HepG2 (cell line): ENCODE measurements around the gene COQ6. TPM values are rescaled to one million over a fixed set of nuclear protein-coding genes. Genes with fewer than 3 reads are reported as not detected.

ENCODE experiments used
- AGO2 ChIP-seq: fragments of 200-400 bp; formaldehyde crosslinking; optimal IDR thresholded peaks from 2 replicates; pipeline ENCODE3; 2017; ENCODE audit warnings: mild to moderate bottlenecking, low read depth, low read length, moderate library complexity
- BORCS8-MEF2B ChIP-seq: sonication (generic); formaldehyde crosslinking; IDR thresholded peaks from 2 replicates; pipeline ENCODE4 v1.8.0; 2022; ENCODE audit warnings: mild to moderate bottlenecking, missing genetic modification reagents
- FOXA1 ChIP-seq, 2 experiments: fragments of 450-650 bp in 1 of 2; sonication (generic) in 1 of 2; formaldehyde crosslinking in 1 of 2; IDR thresholded peaks; 2 replicates each; pipeline versions ENCODE4 v1.4.0 to v1.6.1; 2016 to 2020; ENCODE audit warnings: missing genetic modification reagents in 1 of 2
- FOXJ3 ChIP-seq: sonication (generic); formaldehyde crosslinking; IDR thresholded peaks from 2 replicates; pipeline ENCODE4 v1.4.0; 2020; ENCODE audit warnings: missing genetic modification reagents, mild to moderate bottlenecking, borderline replicate concordance
- HDAC2 ChIP-seq: sonication (generic); formaldehyde crosslinking; IDR thresholded peaks from 2 replicates; pipeline ENCODE4 v1.4.0; 2020; ENCODE audit warnings: missing genetic modification reagents
- IRX3 ChIP-seq: sonication (generic); formaldehyde crosslinking; IDR thresholded peaks from 2 replicates; pipeline ENCODE4 v1.8.1; 2023; ENCODE audit warnings: mild to moderate bottlenecking, low read depth, missing genetic modification reagents, borderline replicate concordance
- JUND ChIP-seq: sonication (generic); formaldehyde crosslinking; IDR thresholded peaks from 2 replicates; pipeline ENCODE4 v1.8.0; 2022; ENCODE audit warnings: mild to moderate bottlenecking, missing genetic modification reagents
- MAX ChIP-seq: IDR thresholded peaks from 2 replicates; pipeline ENCODE4 v1.6.1; 2012; ENCODE audit warnings: inconsistent platforms
- MEF2D ChIP-seq: sonication (generic); formaldehyde crosslinking; IDR thresholded peaks from 2 replicates; pipeline ENCODE4 v1.5.1; 2020; ENCODE audit warnings: mild to moderate bottlenecking, missing genetic modification reagents
- PAWR ChIP-seq: sonication (generic); formaldehyde crosslinking; IDR thresholded peaks from 2 replicates; pipeline ENCODE4 v1.4.0; 2020; ENCODE audit warnings: missing genetic modification reagents, mild to moderate bottlenecking, borderline replicate concordance
- PLRG1 ChIP-seq: fragments of 450-650 bp; conservative IDR thresholded peaks from 2 replicates; pipeline ENCODE4 v1.6.1; 2016
- REPIN1 ChIP-seq: sonication (generic); formaldehyde crosslinking; IDR thresholded peaks from 2 replicates; pipeline ENCODE4 v1.8.0; 2022; ENCODE audit warnings: missing genetic modification reagents, low read depth, mild to moderate bottlenecking, borderline replicate concordance
- SALL1 ChIP-seq: sonication (generic); formaldehyde crosslinking; IDR thresholded peaks from 2 replicates; pipeline ENCODE4 v1.8.0; 2022; ENCODE audit warnings: mild to moderate bottlenecking, missing genetic modification reagents
- SMYD3 ChIP-seq: sonication (generic); formaldehyde crosslinking; IDR thresholded peaks from 2 replicates; pipeline ENCODE4 v1.8.1; 2023; ENCODE audit warnings: mild to moderate bottlenecking, missing genetic modification reagents
- SRSF1 ChIP-seq: fragments of 200-400 bp; formaldehyde crosslinking; optimal IDR thresholded peaks from 2 replicates; pipeline ENCODE3; 2017; ENCODE audit warnings: mild to moderate bottlenecking, low read depth, low read length, moderate library complexity
- TARDBP ChIP-seq: sonication (generic); formaldehyde crosslinking; IDR thresholded peaks from 2 replicates; pipeline ENCODE4 v1.8.0; 2022; ENCODE audit warnings: mild to moderate bottlenecking, missing genetic modification reagents
- TEAD3 ChIP-seq: optimal IDR thresholded peaks from 2 replicates; pipeline ENCODE3; 2016; ENCODE audit warnings: borderline replicate concordance
- ZNF331 ChIP-seq: sonication (generic); formaldehyde crosslinking; IDR thresholded peaks from 2 replicates; pipeline ENCODE4 v1.4.0; 2020; ENCODE audit warnings: missing genetic modification reagents
- ZNF460 ChIP-seq: sonication (generic); formaldehyde crosslinking; IDR thresholded peaks from 2 replicates; pipeline ENCODE4 v1.5.1; 2020; ENCODE audit warnings: missing genetic modification reagents, mild to moderate bottlenecking, borderline replicate concordance
- ZNF530 ChIP-seq: sonication (generic); formaldehyde crosslinking; IDR thresholded peaks from 2 replicates; pipeline ENCODE4 v1.5.0; 2020; ENCODE audit warnings: low read depth, mild to moderate bottlenecking, missing genetic modification reagents
- ZNF563 ChIP-seq: sonication (generic); formaldehyde crosslinking; IDR thresholded peaks from 2 replicates; pipeline ENCODE4 v1.8.0; 2022; ENCODE audit warnings: mild to moderate bottlenecking, moderate library complexity, missing genetic modification reagents
- ZNF678 ChIP-seq: sonication (generic); formaldehyde crosslinking; IDR thresholded peaks from 2 replicates; pipeline ENCODE4 v1.4.0; 2020; ENCODE audit warnings: mild to moderate bottlenecking, missing genetic modification reagents
- ZNF781 ChIP-seq: sonication (generic); formaldehyde crosslinking; IDR thresholded peaks from 2 replicates; pipeline ENCODE4 v1.5.1; 2020; ENCODE audit warnings: borderline replicate concordance, mild to moderate bottlenecking, missing genetic modification reagents; ENCODE audit errors: not compliant biosample characterization
- polyA plus RNA-seq, 8 experiments: library from polyadenylated mRNA; depleted of rRNA in 3 of 8; stranded (reverse) in 7 of 8; unstranded in 1 of 8; fragments of >200 nt; fragmentation: Illumina TruSeq in 4 of 8; extraction: Trizol in 4 of 8; gene quantifications; 2 replicates each; pipeline versions ENCODE4 v1.2.1 to v1.2.3, GENCODE V29; 2011 to 2016; ENCODE audit warnings: low read depth in 4 of 8, missing spikeins in 1 of 8, mixed read lengths in 1 of 8; ENCODE audit not compliant: insufficient read depth in 1 of 8
- total RNA-seq, 5 experiments: library from RNA; depleted of rRNA; stranded (reverse); fragments of >200 nt; fragmentation: Illumina TruSeq; extraction: Trizol; gene quantifications; 2 replicates each; pipeline ENCODE4 v1.2.3, GENCODE V29; 2016; ENCODE audit warnings: low read depth in 1 of 5
- TF ChIP-seq, protein P1 (sequence below): sonication (generic); formaldehyde crosslinking; IDR thresholded peaks from 2 replicates; pipeline ENCODE4 v1.4.0; 2020; ENCODE audit warnings: mild to moderate bottlenecking, low read depth, missing genetic modification reagents
- TF ChIP-seq, protein P2 (sequence below): sonication (generic); formaldehyde crosslinking; IDR thresholded peaks from 2 replicates; pipeline ENCODE4 v1.5.0; 2020; ENCODE audit warnings: mild to moderate bottlenecking, missing genetic modification reagents
- TF ChIP-seq, protein P3 (sequence below): IDR thresholded peaks from 2 replicates; pipeline ENCODE4 v1.6.1; 2018; ENCODE audit warnings: missing genetic modification reagents, mild to moderate bottlenecking, missing compliant biosample characterization

The COQ6 gene
- total and polyA plus RNA-seq, 2 of the 13 experiments (the other 11 are each of a cell fraction or from before 2014, with no cell fraction given), result 18.9 to 34.7 TPM

DNA sequence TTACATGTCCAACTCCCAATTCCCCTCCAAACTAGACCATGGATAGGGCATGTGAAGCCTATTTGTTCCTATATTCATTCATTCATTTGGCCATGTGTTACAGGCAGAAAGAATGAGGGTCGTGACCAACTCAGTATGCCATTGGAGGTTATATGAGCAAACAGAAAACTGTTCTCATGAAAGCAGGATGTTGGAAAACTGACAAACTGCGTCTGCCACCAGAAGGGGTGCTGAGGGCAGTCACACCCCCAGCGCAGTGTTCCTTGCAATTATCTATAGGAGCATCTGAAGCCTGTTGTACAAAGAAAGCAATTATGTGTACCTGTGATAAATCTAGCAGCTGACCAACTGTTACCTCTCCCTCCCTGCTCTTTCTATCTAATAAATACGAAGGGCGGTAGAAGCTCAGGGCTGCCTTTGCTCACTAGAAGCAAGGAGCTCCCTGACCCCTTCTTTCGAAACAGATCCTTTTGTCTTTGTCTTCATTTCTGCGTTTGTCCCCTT is 47.9 kb downstream of the COQ6 start (continued):
- TF ChIP-seq ZNF460 (CRISPR knock-in tag), result no peak
- TF ChIP-seq JUND, result no peak
- TF ChIP-seq ZNF781 (CRISPR knock-in tag), result peak; percentile 33
- TF ChIP-seq, protein P1, sequence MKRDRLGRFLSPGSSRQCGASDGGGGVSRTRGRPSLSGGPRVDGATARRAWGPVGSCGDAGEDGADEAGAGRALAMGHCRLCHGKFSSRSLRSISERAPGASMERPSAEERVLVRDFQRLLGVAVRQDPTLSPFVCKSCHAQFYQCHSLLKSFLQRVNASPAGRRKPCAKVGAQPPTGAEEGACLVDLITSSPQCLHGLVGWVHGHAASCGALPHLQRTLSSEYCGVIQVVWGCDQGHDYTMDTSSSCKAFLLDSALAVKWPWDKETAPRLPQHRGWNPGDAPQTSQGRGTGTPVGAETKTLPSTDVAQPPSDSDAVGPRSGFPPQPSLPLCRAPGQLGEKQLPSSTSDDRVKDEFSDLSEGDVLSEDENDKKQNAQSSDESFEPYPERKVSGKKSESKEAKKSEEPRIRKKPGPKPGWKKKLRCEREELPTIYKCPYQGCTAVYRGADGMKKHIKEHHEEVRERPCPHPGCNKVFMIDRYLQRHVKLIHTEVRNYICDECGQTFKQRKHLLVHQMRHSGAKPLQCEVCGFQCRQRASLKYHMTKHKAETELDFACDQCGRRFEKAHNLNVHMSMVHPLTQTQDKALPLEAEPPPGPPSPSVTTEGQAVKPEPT (CRISPR knock-in tag), result no peak
- peak; percentile 57; the same call in 1 of the 2 replicates for TF ChIP-seq MEF2D (CRISPR knock-in tag)
- no peak for TF ChIP-seq ZNF530 (CRISPR knock-in tag)
- TF ChIP-seq SMYD3 (CRISPR knock-in tag), result peak; percentile 59; the same call in 1 of the 2 replicates
- TF ChIP-seq ZNF563 (CRISPR knock-in tag), result no peak
- no peak for TF ChIP-seq ZNF331 (CRISPR knock-in tag)
- TF ChIP-seq, protein P2, sequence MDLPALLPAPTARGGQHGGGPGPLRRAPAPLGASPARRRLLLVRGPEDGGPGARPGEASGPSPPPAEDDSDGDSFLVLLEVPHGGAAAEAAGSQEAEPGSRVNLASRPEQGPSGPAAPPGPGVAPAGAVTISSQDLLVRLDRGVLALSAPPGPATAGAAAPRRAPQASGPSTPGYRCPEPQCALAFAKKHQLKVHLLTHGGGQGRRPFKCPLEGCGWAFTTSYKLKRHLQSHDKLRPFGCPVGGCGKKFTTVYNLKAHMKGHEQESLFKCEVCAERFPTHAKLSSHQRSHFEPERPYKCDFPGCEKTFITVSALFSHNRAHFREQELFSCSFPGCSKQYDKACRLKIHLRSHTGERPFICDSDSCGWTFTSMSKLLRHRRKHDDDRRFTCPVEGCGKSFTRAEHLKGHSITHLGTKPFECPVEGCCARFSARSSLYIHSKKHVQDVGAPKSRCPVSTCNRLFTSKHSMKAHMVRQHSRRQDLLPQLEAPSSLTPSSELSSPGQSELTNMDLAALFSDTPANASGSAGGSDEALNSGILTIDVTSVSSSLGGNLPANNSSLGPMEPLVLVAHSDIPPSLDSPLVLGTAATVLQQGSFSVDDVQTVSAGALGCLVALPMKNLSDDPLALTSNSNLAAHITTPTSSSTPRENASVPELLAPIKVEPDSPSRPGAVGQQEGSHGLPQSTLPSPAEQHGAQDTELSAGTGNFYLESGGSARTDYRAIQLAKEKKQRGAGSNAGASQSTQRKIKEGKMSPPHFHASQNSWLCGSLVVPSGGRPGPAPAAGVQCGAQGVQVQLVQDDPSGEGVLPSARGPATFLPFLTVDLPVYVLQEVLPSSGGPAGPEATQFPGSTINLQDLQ (CRISPR knock-in tag), result no peak
- TF ChIP-seq PAWR (CRISPR knock-in tag), result no peak
- peak; percentile 53; the same call in 1 of the 2 replicates for TF ChIP-seq MAX
- no peak for TF ChIP-seq PLRG1
- no peak for TF ChIP-seq SRSF1
- TF ChIP-seq IRX3 (CRISPR knock-in tag), result no peak
- TF ChIP-seq TARDBP (CRISPR knock-in tag), result peak; percentile 53; the same call in 1 of the 2 replicates
- no peak for TF ChIP-seq ZNF678 (CRISPR knock-in tag)
- TF ChIP-seq TEAD3 (CRISPR knock-in tag), result peak; percentile 10
- no peak for TF ChIP-seq FOXJ3 (CRISPR knock-in tag)
- no peak for TF ChIP-seq AGO2
- peak; percentile 34; the same call in 1 of the 2 replicates for TF ChIP-seq SALL1 (CRISPR knock-in tag)
- TF ChIP-seq, protein P3, sequence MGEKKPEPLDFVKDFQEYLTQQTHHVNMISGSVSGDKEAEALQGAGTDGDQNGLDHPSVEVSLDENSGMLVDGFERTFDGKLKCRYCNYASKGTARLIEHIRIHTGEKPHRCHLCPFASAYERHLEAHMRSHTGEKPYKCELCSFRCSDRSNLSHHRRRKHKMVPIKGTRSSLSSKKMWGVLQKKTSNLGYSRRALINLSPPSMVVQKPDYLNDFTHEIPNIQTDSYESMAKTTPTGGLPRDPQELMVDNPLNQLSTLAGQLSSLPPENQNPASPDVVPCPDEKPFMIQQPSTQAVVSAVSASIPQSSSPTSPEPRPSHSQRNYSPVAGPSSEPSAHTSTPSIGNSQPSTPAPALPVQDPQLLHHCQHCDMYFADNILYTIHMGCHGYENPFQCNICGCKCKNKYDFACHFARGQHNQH (CRISPR knock-in tag), result peak; percentile 24; the same call in 1 of the 2 replicates
- no peak for TF ChIP-seq FOXA1 (IDR thresholded peaks at IDR 0.05)
- TF ChIP-seq FOXA1 (CRISPR knock-in tag; IDR thresholded peaks at IDR 0.05), result no peak
- peak; percentile 65; the same call in 1 of the 2 replicates for TF ChIP-seq REPIN1 (CRISPR knock-in tag)
- 0 out of 2 replicates have a peak, but pooled peaks have one; percentile 38 for TF ChIP-seq BORCS8-MEF2B (CRISPR knock-in tag)
- no peak for TF ChIP-seq HDAC2 (CRISPR knock-in tag)
